ENCODE results near the gene ITGB1BP1. TPM values are rescaled to one million over a fixed set of nuclear protein-coding genes. Genes with fewer than 3 reads are reported as not detected.

The ITGB1BP1 gene
- total and polyA plus RNA-seq, 2 of the 13 experiments (the other 11 are each of a cell fraction or from before 2014, with no cell fraction given), result 106 to 108 TPM

- H3K4me2 ChIP-seq (ENCODE audit: low read depth, low read length), result no peak overlapping the region
- no TSS peak for BruUV-seq (replicated peaks)
- CTCF ChIA-PET (ENCODE audit: low intra/inter-chr PET ratio, low total read pairs), result no interaction called here
Observed at GRCh38 chr2:9377461-9378097, 45.7 kb downstream of the ITGB1BP1 start.

GRCh38 chr2:9375857-9376428 is 47.4 kb downstream of the ITGB1BP1 start:
- no peaks in the 10 kb centered on the region for H3K27me3 ChIP-seq (ENCODE audit: control insufficient read depth in 1 of 2, insufficient read depth in 2 of 2, low read length in 2 of 2)
- no peak for DNase-seq (ENCODE audit: low spot score)
- WGBS (ENCODE audit: low lambda C conversion rate), result 92% methylated on average over 4 of the region's 4 CpGs
- no TSS peak for BruUV-seq (replicated peaks)
- TF ChIP-seq CTCF (CRISPR knock-in tag; IDR thresholded peaks at IDR 0.05) (peak; percentile 28; the same call in 1 of the 2 replicates), ZNF383 (CRISPR knock-in tag; IDR thresholded peaks at IDR 0.05; ENCODE audit: borderline replicate concordance) (no peak), PAXIP1 (CRISPR knock-in tag; conservative IDR thresholded peaks at IDR 0.05) (no peak)
- no peak for ATAC-seq
- H3K79me2 ChIP-seq (ENCODE audit: insufficient read depth, low read length), result no peaks in the 10 kb centered on the region
- no peaks in the 10 kb centered on the region for H3K9me3 ChIP-seq (ENCODE audit: low read length)
- no peaks in the 10 kb centered on the region for H4K20me1 ChIP-seq (ENCODE audit: insufficient read depth, low read length)
- H3K27ac ChIP-seq (ENCODE audit: extremely low read length, insufficient read depth, low read length), result no peak overlapping the region
- ChIA-PET CTCF (ENCODE audit: low intra/inter-chr PET ratio, low total read pairs) (no interaction called here), POLR2A (interaction anchor here (2.2 kb wide), 1 partner anchor 11 kb away, joined by 6 read pairs; no protein-coding TSS in a partner anchor)
- in situ Hi-C loops (cut with HindIII; ENCODE audit: extremely low pct_ligation_motif_present, low pct_unique_long_range_greater_than_20kb) (loop anchor here (10.0 kb wide), 1 partner anchor 231 kb away; no protein-coding TSS in a partner anchor), intact Hi-C loops (cut with micrococcal nuclease; ENCODE audit: unreplicated experiment) (no loop called here)
- no peak for FAIRE-seq
- H2AFZ ChIP-seq (ENCODE audit: low read length), result no peak overlapping the region
- no peak overlapping the region for H3K4me2 ChIP-seq (ENCODE audit: low read depth, low read length)
- no peak overlapping the region for H3K4me3 ChIP-seq (replicated peaks in 1 of 3; ENCODE audit: insufficient read depth in 1 of 3, low read depth in 2 of 3, low read length in 3 of 3)
- H3K4me1 ChIP-seq (ENCODE audit: insufficient read depth, low read length), result peaks cover 45% of the 10 kb centered on the region
- H3K36me3 ChIP-seq (replicated peaks in 1 of 2; ENCODE audit: control insufficient read depth in 1 of 2, insufficient read depth in 2 of 2, low read length in 2 of 2), result peaks cover 10 to 14% of the 10 kb centered on the region in 2 experiments; a peak in 4 of 5 replicates
- H3K9ac ChIP-seq (ENCODE audit: insufficient read depth, low read depth, low read length), result no peak overlapping the region

More at GRCh38 chr2:9377461-9378097, 45.7 kb downstream of the ITGB1BP1 start:
- H3K79me2 ChIP-seq (ENCODE audit: insufficient read depth, low read length), result no peaks in the 10 kb centered on the region
- in situ Hi-C loops (cut with HindIII; ENCODE audit: extremely low pct_ligation_motif_present, low pct_unique_long_range_greater_than_20kb) (loop anchor here (10.0 kb wide), 1 partner anchor 233 kb away; no protein-coding TSS in a partner anchor), intact Hi-C loops (cut with micrococcal nuclease; ENCODE audit: unreplicated experiment) (no loop called here)
- no peak overlapping the region for H3K4me3 ChIP-seq (replicated peaks in 1 of 3; ENCODE audit: insufficient read depth in 1 of 3, low read depth in 2 of 3, low read length in 3 of 3)
- H3K36me3 ChIP-seq (replicated peaks in 1 of 2; ENCODE audit: control insufficient read depth in 1 of 2, insufficient read depth in 2 of 2, low read length in 2 of 2), result peaks cover 10 to 18% of the 10 kb centered on the region in 2 experiments; a peak in 4 of 5 replicates
- no peak for FAIRE-seq
- H2AFZ ChIP-seq (ENCODE audit: low read length), result no peak overlapping the region
- peak; percentile 24 for TF ChIP-seq XRCC5 (optimal IDR thresholded peaks at IDR 0.05; ENCODE audit: low read length)
- no peak for TF ChIP-seq ZNF326 (CRISPR knock-in tag; IDR thresholded peaks at IDR 0.05; ENCODE audit: borderline replicate concordance)
- H3K9me3 ChIP-seq (ENCODE audit: low read length), result no peaks in the 10 kb centered on the region
- no peak for DNase-seq (ENCODE audit: low spot score)
- no peak overlapping the region for H3K27ac ChIP-seq (ENCODE audit: extremely low read length, insufficient read depth, low read length)
- no peaks in the 10 kb centered on the region for H3K27me3 ChIP-seq (ENCODE audit: control insufficient read depth in 1 of 2, insufficient read depth in 2 of 2, low read length in 2 of 2)
- H3K4me1 ChIP-seq (ENCODE audit: insufficient read depth, low read length), result peaks cover 54% of the 10 kb centered on the region
- 78% methylated on average over 9 of the region's 9 CpGs for WGBS (ENCODE audit: low lambda C conversion rate)
- no peak for ATAC-seq
- H4K20me1 ChIP-seq (ENCODE audit: insufficient read depth, low read length), result no peaks in the 10 kb centered on the region
- POLR2A ChIA-PET, result no interaction called here
- H3K9ac ChIP-seq (ENCODE audit: insufficient read depth, low read depth, low read length), result no peak overlapping the region

Data from HepG2 (cell line).